Measurements from ENCODE around the gene ENTPD2.

Gene ENTPD2

DNA sequence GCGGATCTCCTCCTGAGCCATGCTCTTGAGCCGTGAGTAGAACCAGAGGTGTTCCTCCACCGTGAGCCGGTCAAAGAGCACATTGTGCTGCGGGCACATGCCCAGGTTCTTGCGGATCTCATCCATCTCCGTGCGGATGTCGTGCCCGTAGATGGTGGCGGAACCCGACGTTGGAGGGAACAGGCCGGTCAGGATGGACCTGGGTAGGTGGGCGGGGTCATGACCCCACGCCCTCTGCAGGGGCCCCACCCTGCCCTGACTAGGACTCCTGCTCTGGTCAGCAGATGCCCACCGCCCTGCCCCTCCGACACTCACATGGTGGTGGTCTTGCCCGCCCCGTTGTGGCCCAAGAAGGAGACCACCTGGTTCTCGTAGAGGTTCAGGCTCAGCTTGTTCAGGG is 37.9 kb downstream of the ENTPD2 start:
- no peak overlapping the region for H3K4me3 ChIP-seq (ENCODE audit: low read depth, low read length)
- TF ChIP-seq, protein P1, sequence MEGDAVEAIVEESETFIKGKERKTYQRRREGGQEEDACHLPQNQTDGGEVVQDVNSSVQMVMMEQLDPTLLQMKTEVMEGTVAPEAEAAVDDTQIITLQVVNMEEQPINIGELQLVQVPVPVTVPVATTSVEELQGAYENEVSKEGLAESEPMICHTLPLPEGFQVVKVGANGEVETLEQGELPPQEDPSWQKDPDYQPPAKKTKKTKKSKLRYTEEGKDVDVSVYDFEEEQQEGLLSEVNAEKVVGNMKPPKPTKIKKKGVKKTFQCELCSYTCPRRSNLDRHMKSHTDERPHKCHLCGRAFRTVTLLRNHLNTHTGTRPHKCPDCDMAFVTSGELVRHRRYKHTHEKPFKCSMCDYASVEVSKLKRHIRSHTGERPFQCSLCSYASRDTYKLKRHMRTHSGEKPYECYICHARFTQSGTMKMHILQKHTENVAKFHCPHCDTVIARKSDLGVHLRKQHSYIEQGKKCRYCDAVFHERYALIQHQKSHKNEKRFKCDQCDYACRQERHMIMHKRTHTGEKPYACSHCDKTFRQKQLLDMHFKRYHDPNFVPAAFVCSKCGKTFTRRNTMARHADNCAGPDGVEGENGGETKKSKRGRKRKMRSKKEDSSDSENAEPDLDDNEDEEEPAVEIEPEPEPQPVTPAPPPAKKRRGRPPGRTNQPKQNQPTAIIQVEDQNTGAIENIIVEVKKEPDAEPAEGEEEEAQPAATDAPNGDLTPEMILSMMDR (IDR thresholded peaks at IDR 0.05; ENCODE audit: low read depth, low read length, missing control alignments), result no peak
- no peak for DNase-seq (ENCODE audit: low read depth)

DNA sequence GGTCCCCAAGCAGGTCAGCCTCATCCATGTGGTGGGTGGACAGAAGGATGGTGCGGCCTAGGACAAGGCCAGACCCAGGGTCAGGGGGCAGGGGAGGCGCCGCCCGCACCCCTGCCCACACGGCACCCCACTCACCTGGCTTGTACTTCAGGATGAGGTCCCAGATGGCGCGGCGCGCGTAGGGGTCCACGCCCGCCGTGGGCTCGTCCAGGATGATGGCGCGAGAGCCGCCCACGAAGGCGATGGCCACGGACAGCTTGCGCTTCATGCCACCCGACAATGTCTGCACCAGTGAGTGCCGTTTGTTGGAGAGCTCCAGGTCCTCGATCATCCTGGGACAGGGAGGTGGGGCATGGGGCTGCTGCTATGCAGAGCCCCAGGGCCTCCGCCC is 38.3 kb downstream of the ENTPD2 start:
- no peak overlapping the region for H3K4me3 ChIP-seq (ENCODE audit: low read depth, low read length)
- TF ChIP-seq, protein P1 (IDR thresholded peaks at IDR 0.05; ENCODE audit: low read depth, low read length, missing control alignments), result no peak
- no peak for DNase-seq (ENCODE audit: low read depth)

DNA sequence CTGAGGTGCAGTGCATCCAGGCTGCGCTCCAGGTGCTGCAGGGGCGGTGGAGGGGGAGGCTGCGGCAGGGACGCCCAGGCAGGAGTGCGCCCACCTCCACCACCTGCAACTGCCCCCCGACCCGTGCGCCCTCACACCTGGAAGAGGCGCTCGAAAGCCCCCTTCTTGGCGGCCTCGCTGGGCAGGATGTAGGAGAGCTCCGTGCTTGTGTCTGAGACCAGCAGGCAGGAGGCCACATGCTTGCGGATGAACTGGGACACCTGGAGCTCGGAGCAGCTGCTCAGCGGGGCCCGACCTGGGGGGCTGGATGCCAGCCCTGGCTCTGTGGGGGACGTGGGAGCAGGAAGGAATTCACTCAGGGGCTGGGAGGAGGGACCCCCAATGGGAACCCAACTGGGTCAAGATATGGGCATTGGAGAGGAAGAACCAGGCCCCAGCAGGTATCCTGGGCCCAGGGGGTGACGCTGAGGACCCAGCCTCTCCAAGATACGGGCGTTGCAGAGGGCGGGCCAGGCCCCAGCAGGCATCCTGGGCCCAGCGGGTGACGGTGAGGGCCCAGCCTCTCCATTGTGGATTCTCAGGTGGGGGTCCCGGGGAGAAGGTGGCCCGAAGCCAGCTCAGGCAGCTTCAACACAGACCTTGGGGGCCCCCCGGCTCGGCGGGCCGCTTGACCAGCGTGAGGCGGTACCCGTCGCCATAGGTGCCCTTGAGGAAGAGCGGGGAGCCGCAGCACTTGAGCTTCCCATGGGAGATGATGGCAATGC is 38.9 kb downstream of the ENTPD2 start:
- no peak for DNase-seq (ENCODE audit: low read depth)
- H3K4me3 ChIP-seq (ENCODE audit: low read depth, low read length), result no peak overlapping the region
- TF ChIP-seq, protein P1 (IDR thresholded peaks at IDR 0.05; ENCODE audit: low read depth, low read length, missing control alignments), result no peak

DNA sequence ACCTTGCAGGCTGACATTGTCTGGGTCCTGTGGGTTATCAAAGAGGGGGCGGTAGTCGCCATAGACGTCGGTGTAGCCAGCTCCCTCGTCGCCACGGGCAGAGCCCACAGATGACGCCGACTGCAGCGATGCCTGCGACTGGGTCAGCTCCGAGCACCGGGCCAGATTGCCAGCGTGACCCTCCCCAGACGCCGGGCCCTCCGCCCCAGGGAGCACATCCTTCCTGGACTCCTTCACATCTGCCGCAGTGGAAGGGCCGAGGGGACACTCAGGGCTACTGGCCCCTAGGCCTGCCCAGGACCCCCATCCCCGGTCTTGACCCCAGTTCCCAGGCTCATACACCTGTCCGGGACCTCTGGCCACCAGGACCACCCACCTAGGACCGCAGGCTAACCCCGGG is 39.7 kb downstream of the ENTPD2 start:
- TF ChIP-seq, protein P1 (IDR thresholded peaks at IDR 0.05; ENCODE audit: low read depth, low read length, missing control alignments), result no peak
- no peak for DNase-seq (ENCODE audit: low read depth)
- no peak overlapping the region for H3K4me3 ChIP-seq (ENCODE audit: low read depth, low read length)

DNA sequence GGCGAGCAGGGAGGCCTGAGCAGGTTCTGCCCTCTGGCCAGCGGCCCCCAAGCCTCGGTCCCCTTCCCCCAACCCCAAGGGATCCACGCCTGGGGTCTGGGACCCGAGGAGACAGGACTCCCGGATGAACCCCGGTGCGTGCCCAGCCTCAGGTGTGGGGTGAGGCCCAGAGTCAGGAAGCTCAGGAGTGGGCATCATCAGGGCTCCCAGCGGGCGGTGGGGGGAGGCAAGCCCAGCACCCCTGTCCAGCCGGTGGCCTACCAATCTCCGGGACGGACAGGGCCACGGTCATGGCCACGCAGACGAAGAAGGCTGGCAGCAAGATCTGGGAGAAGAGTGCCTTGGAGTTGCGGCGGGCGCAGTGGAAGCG is 40.3 kb downstream of the ENTPD2 start:
- TF ChIP-seq, protein P1 (IDR thresholded peaks at IDR 0.05; ENCODE audit: low read depth, low read length, missing control alignments), result no peak

DNA sequence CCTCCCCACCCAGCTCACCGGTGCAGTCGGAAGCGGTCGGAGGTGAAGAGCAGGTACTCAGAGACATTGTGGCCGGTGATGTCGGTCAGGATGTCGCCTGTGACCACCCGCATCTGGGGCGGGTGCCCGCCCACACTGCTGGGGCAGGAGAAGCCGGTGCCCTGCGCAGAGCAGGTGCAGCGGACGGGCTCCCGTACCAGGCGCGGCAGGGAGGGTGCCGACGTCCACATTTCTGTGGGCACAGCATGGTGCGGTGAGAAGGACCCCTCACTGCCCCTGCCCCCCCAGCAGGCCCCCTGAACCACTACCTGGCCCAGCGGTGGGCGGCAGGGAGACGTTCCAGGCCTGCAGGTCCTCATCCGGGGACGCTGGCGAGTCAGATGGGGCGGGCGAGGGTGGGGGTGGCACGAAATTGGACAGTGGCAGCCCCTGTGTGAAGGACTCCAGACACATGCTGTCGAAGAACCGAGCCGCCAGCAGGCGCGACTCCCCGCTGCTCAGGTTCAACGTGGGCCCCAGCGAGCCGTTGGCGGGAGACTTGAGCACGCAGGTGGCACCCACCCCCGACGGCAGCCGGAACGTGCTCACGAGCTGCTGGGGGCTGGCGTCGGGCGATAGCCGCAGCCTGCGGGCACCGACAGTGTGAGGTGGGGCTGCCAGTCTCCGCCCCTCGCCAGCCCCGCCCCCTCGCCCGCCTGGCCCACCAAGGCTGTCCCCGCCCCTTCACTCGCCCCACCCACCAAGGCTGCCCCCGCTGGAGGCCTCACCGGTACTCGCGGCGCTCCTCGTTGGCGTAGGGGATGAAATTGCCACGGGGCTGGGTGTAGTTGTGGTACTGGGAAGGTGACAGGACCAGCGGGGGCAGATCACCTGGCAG is 40.9 kb downstream of the ENTPD2 start:
- TF ChIP-seq, protein P1 (IDR thresholded peaks at IDR 0.05; ENCODE audit: low read depth, low read length, missing control alignments), result no peak

More for the DNA sequence above, 40.3 kb downstream of the ENTPD2 start:
- no peak overlapping the region for H3K4me3 ChIP-seq (ENCODE audit: low read depth, low read length)
- DNase-seq (ENCODE audit: low read depth), result no peak

More for the DNA sequence above, 40.9 kb downstream of the ENTPD2 start:
- DNase-seq (ENCODE audit: low read depth), result no peak
- H3K4me3 ChIP-seq (ENCODE audit: low read depth, low read length), result no peak overlapping the region

Data from GM12864 (cell line).